ENCODE data around the gene EPS8.

Gene EPS8

GRCh38 chr12:15712823-15713660 is 76.1 kb downstream of the EPS8 start:
- DNase-seq, result no peak

GRCh38 chr12:15712160-15712559 is 77.0 kb downstream of the EPS8 start:
- no peak for DNase-seq

GRCh38 chr12:15710860-15711510 is 78.2 kb downstream of the EPS8 start:
- DNase-seq, result no peak

DNA sequence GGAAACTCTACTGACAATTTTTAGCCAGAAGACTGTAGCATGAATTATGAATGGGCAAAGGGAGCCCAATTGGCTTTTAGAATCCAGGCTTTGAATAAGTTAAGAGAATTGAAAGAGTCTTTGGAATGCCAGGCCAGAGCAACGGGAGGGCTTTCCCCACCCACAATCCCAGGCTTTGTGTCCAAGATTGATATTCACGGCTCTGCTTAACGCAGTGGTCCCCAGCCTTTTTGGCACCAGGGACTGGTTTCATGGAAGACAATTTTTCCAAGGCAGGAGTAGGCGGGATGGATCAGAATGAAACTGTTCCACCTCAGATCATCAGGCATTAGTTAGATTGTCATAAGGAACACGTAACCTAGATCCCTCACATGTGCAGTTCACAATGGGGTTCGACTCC is 79.6 kb downstream of the EPS8 start:
- DNase-seq, result no peak

DNA sequence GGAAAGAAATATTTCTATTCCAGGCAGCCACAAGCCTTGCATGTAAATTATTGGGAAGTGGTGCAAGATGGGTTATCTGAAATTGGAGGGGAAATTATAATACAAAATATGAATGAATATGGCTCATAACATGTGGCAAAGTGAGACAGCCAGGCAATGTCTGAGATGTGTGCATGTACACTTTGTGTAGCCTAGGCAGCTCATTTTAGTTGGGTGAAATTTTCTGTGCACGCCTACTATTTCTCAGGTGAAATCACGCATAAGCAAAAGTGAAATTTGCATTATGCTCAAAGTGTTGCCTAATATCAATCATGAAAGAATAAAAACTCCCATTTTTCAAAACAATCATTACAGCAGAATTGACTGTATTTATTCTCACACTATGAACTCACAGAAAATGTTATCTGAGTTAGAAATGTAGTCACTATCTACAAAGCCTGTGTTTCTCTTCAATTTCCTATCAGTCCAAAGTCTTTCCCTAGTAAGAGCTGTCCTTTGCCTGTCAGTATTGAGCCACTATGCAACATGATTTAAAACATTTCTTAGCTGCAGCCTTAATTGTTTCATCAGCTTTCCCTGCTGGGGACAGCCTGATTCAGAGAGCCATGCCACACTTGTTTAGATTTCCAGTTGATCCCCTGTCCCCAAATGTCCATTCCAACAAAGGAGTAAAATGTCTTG is 80.7 kb downstream of the EPS8 start:
- DNase-seq, result no peak

- no peak for DNase-seq
Observed at GRCh38 chr12:15707516-15708199, 81.5 kb downstream of the EPS8 start.

GRCh38 chr12:15706010-15706676 is 83.0 kb downstream of the EPS8 start:
- no peak for DNase-seq

DNA sequence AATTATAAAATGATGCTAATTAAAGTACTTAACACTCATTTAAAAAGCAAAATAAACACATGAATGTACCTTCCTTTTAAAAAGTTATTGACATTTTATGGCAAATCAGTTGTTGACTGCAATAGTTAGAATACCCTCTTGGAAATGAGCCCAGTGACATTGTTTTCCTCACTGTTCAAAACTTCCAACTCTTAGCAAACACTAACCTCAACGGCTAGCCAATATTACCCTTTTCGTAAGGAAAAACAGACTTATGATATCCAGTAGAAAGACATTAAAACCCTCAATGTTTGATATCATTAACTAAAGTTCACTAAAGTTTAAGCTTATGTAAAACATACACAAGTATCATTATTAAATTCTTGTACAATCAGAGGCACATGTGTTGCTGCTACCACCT is 83.6 kb downstream of the EPS8 start:
- no peak for DNase-seq

DNA sequence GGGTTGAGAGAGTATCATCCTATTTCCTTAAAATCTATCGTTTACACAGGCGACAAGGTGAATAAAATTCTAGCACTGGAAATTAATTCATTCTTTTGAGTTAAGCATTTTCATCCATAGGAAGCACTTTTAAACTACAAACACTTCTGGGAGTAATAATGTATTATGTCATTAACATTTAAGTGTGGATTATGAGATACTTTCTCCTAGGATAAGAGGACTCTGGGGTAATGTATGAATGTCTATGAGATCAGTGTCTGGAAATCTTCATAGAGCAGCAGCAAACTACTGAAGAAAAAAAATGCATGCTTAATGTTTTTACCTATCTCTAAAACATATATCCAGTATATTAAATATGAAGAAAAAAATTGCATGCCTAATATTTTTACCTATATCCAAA is 86.9 kb downstream of the EPS8 start:
- no peak for DNase-seq

GRCh38 chr12:15701631-15702156 is 87.5 kb downstream of the EPS8 start:
- DNase-seq, result no peak

- DNase-seq, result no peak
Observed at GRCh38 chr12:15701206-15701605, 88.0 kb downstream of the EPS8 start.

DNA sequence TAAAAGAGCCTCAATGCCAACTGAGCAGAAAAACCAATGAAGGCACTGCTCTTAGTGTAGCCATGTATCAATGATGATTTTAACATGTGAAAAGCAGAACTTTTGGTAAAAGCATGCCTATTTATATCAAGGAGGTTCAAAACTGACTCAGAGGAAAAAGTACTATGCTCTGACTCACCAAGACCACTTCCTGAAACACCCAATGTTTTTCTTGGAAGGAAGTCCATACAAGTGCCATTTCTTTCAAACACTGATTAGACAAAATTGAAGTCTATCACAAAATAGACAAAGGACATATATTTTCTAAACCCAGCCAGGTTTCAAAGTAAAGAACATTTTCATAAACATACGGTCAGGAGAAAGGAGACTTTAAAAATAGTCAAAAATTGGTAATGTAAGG is 88.6 kb downstream of the EPS8 start:
- no peak for DNase-seq

DNA sequence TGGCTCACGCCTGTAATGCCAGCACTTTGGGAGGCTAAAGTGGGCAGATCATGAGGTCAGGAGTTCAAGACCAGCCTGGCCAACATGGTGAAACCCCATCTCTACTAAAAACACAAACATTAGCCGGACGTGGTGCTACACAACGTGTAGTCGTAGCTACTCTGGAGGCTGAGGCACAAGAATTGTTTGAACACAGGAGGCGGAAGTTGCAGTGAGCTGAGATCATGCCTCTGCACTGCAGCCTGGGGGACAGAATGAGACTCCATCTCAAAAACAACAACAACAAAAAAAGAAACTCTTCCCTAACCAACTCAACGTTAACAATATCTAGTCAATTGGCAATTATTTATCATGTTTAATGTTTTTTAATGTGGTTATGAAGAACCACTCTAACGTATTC is 89.3 kb downstream of the EPS8 start:
- DNase-seq, result no peak

DNA sequence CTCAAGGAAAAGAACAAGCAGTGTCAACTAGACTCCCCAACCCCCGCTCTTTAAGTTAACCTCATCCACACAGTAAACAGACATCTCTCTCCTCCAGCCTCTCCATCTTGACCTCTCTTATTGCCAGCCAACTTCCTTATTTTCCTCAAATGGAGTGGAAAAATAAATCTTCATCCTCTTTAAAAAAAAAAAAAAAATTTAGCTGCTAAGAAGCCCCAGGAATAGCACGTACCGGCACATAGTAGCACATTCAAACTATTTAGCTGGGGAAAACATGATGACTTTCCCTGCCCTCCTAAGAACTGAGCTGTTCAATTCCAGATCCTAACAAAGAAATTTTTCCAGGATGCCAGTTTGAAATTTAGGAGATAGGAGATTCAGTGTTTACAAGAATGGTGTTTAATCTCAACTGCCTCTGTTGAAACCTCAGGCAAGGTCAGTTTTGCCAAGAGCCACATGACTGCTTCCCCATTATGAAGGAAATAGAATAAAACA is 90.8 kb downstream of the EPS8 start:
- no peak for DNase-seq

DNA sequence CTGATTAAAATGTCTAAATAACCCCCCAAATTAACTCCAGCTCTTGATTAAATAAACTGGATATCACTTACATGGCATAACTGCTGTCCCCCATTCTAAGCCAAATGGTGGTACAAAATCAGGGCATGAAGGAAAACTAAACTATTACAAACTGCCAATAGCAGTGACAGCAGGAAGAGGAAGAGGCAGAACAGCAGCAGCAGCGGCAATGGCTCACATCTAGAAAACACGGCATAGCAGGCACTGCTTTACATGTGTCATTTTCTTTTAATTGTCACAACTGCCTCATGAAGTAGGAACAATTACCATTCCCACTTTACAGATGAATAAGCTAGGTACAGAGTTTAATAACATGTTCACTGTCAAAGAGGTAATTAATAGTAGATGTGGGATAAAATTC is 92.0 kb downstream of the EPS8 start:
- no peak for DNase-seq

DNA sequence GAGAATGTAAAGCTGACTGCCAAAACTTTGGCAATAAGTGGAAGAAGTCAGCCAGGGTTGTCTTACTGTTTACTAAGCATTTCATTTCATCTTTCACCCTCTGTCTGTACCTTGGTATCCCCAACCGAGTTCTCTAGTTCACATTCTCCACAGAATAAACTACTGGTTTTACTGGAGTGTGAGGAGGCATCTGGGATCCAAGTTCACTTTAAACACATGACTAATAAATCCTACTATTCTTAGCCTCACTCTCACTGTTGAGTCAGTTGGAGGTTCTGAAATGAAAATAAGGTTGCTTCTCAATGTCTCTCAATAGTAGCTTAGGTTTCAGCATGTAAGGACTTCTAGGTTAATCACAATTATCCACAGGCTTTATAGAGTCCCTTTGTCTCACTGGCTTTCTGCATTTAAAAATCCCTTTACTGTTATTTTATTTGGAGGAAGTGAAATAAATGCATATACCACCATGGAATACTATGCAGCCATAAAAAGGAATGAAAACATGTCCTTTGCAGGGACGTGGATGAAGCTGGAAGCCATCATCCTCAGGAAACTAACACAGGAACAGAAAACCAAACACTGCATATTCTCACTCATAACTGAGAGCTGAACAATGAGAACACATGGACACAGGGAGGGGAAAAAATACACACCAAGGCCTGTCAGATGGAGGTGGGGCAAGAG is 95.8 kb downstream of the EPS8 start:
- no peak for DNase-seq

GRCh38 chr12:15691388-15691787 is 97.8 kb downstream of the EPS8 start:
- DNase-seq, result no peak

DNA sequence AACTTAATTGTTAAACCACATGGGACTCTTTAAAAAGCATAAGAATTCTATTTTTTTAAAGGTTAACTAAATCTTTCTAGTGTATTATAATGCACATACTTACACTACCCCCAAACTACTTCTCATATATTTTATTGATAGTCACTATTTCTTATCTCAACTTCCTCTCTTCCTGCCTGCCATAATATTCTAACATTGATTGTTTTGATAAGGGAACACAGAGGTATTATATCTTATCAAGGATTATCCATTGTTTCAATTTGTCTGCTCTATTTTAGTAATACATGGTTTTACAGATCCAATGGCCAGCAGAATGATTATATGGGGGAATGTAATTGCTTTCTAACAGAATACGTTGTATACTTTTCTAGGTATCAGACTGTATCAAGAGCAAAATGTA is 98.9 kb downstream of the EPS8 start:
- no peak for DNase-seq

DNA sequence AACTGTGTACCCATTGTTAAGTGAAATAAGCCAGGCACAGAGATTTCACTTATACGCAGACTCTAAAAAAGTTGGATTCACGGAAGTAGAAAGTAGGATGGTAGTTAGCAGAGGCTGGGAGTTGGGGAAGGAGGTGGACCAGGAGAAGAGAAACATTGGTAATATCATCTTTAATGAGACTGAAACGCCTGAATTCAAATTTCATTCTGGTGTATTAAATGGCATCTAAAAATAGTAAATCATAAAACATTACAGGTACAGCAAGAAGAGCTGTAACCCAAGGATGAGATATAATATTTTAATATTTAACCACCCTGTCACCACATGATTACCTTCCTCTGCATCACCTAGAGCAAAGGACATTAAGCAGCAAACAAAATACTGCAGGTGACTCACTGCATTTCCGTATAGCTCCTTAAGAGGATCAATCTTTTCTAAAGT is 99.4 kb downstream of the EPS8 start:
- DNase-seq, result no peak

DNA sequence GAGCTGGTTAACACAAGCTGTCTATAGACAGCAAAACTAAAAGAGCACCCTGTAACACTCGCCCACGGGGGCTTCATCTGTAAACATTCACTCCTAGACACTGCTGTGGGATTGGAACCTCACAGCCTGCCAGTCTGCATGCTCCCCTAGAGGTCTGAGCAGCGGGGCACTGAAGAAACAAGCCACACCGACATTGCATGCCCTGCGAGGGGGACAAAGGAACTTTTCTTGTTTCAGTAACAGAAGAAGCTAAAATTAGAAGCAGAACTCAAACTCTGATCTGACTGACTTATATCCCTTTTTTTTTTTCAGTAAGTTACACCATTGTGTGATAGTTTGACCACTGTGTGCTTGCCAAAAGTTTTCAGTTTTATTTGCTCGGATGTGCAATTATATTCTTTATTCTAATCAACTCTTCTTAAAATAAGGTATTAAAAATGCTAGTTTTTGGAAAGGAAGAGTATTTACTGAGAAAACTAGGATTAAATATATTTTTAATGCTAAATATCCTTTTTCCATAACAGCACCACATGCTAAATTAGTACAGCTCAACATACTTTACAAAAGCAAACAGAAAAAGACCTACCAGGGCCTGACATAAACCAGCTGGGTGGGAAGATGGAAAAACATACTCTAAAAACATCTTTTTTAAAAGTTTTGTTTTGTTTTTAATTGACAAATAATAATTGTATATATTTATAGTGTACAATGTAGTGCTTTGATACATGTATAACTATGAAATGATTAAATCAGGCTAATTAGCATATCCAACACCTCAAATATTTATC is 100.2 kb downstream of the EPS8 start:
- DNase-seq, result no peak

DNA sequence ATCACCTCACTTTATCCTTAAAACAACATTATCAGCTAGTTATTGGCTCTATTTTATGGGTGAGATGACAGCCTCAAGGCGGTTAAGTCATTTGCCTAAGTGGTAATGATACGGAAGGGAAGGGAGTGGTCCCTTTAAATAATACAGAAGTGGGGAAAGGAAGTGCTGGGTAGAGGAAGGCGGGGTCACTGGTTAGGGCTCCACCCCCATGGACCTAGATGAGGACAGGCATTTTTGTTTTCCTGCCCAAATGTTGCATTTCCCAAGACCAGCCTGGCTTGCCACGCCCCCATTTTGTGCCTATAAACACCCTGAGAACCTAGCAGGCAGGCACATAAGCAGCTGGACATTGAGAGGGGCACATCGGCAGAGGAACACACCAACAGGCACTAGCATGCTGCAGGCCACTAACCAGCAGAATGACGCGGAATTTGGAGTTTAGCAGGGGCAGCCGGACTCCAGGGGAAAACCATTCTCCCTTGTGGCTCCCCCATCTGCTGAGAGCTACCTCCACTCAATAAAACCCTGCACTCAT is 100.9 kb downstream of the EPS8 start:
- DNase-seq, result no peak

Measured in NCI-H510A treated with DMSO at 0.1 percent for 48 hours (cell line).